K562 (cell line): ENCODE measurements around the gene IL27RA. TPM values are rescaled to one million over a fixed set of nuclear protein-coding genes. Genes with fewer than 3 reads are reported as not detected.

Source experiments
- EP300 ChIP-seq: IDR thresholded peaks from 2 replicates; pipeline ENCODE4 v1.6.1; 2012; ENCODE audit warnings: low read length, improper control_type of control experiment
- FOXJ3 ChIP-seq: sonication (generic); formaldehyde crosslinking; IDR thresholded peaks from 2 replicates; pipeline ENCODE4 v1.4.0; 2020; ENCODE audit warnings: mild to moderate bottlenecking, missing genetic modification reagents
- FOXK2 ChIP-seq, 2 experiments: fragments of 450-650 bp; IDR thresholded peaks in 1 of 2; conservative IDR thresholded peaks in 1 of 2; 2 replicates each; pipeline ENCODE4 v1.6.1; 2016; ENCODE audit warnings: low read depth in 2 of 2, mild to moderate bottlenecking in 1 of 2
- KAT2B ChIP-seq: IDR thresholded peaks from one replicate; pipeline ENCODE4 v1.6.1; 2012; ENCODE audit warnings: low read depth, mild to moderate bottlenecking, control low read depth, inconsistent platforms, low read length, moderate library complexity
- KLF16 ChIP-seq: IDR thresholded peaks from 2 replicates; pipeline ENCODE4 v1.6.1; 2016; ENCODE audit warnings: antibody characterized with exemption
- LEF1 ChIP-seq: fragments of 450-650 bp; IDR thresholded peaks from 2 replicates; pipeline ENCODE4 v1.6.1; 2016; ENCODE audit warnings: mild to moderate bottlenecking
- MAFK ChIP-seq: IDR thresholded peaks from 2 replicates; pipeline ENCODE4 v1.6.1; 2011; ENCODE audit warnings: low read length, improper control_type of control experiment
- NFE2L1 ChIP-seq: fragments of 450-650 bp; IDR thresholded peaks from 2 replicates; pipeline ENCODE4 v1.6.1; 2016; ENCODE audit warnings: missing genetic modification characterization, low read depth, mild to moderate bottlenecking, missing compliant biosample characterization, moderate library complexity, borderline replicate concordance
- NRF1 ChIP-seq, 2 experiments: fragments of 450-650 bp; IDR thresholded peaks in 1 of 2; conservative IDR thresholded peaks in 1 of 2; 2 replicates each; pipeline ENCODE4 v1.6.1; 2014; ENCODE audit warnings: mild to moderate bottlenecking in 2 of 2
- SMARCC2 ChIP-seq: fragments of 450-650 bp; IDR thresholded peaks from 2 replicates; pipeline ENCODE4 v1.6.1; 2017; ENCODE audit warnings: antibody characterized with exemption, moderate library complexity, mild to moderate bottlenecking, low read depth
- SP1 ChIP-seq: sonication (generic); formaldehyde crosslinking; IDR thresholded peaks from 2 replicates; pipeline ENCODE4 v1.8.1; 2022; ENCODE audit warnings: mild to moderate bottlenecking, missing genetic modification reagents
- TCF7L2 ChIP-seq: fragments of 150-350 bp; IDR thresholded peaks from 2 replicates; pipeline ENCODE4 v1.6.1; 2016; ENCODE audit warnings: low read depth, mild to moderate bottlenecking, low read length, moderate library complexity
- ZKSCAN8 ChIP-seq: fragments of 200-800 bp; sonication (Bioruptor generic); IDR thresholded peaks from 2 replicates; pipeline ENCODE4 v1.6.1; 2016; ENCODE audit warnings: missing genetic modification characterization, missing compliant biosample characterization
- ZNF197 ChIP-seq: fragments of 200-800 bp; sonication (Bioruptor generic); IDR thresholded peaks from 2 replicates; pipeline ENCODE4 v1.6.1; 2016; ENCODE audit warnings: low read depth, missing genetic modification characterization, missing compliant biosample characterization
- ZNF263 ChIP-seq: sonication (generic); formaldehyde crosslinking; IDR thresholded peaks from 2 replicates; pipeline ENCODE4 v1.8.0; 2022; ENCODE audit warnings: mild to moderate bottlenecking, missing genetic modification reagents, borderline replicate concordance
- ZNF518B ChIP-seq: fragments of 250-450 bp; sonication (Bioruptor Pico); IDR thresholded peaks from 2 replicates; pipeline ENCODE4 v1.5.0; 2021; ENCODE audit warnings: mild to moderate bottlenecking, moderate library complexity
- ZNF586 ChIP-seq: fragments of 450-650 bp; formaldehyde crosslinking; conservative IDR thresholded peaks from 2 replicates; pipeline ENCODE4 v1.4.0; 2020; ENCODE audit warnings: mild to moderate bottlenecking, moderate library complexity
- polyA plus RNA-seq, 8 experiments: library from polyadenylated mRNA; depleted of rRNA in 4 of 8; stranded (reverse) in 5 of 8; unstranded in 3 of 8; fragments of >200 nt; fragmentation: Nextera tagmentation in 2 of 8; fragmentation: Illumina TruSeq in 1 of 8; extraction: Ambion mirVana in 2 of 8; extraction: Trizol in 1 of 8; gene quantifications; 2 replicates each; pipeline versions ENCODE4 v1.2.1 to v1.2.3, GENCODE V29; 2011 to 2014; ENCODE audit warnings: inconsistent platforms in 1 of 8, missing spikeins in 1 of 8
- total RNA-seq, 7 experiments: library from RNA; depleted of rRNA in 6 of 7; stranded (reverse); fragments of >200 nt in 6 of 7; fragmentation: Illumina TruSeq in 2 of 7; extraction: Trizol in 2 of 7; gene quantifications; 2 replicates each; pipeline versions ENCODE4 v1.2.1 to v1.2.3, GENCODE V29; 2011 to 2021; ENCODE audit warnings: low replicate concordance in 1 of 7
- TF ChIP-seq, protein P1 (sequence below): fragments of 200-800 bp; sonication (Bioruptor generic); IDR thresholded peaks from 2 replicates; pipeline ENCODE4 v1.6.1; 2016; ENCODE audit warnings: missing genetic modification characterization, missing compliant biosample characterization
- TF ChIP-seq, protein P2 (sequence below): sonication (generic); formaldehyde crosslinking; IDR thresholded peaks from 2 replicates; pipeline ENCODE4 v1.8.0; 2023; ENCODE audit warnings: mild to moderate bottlenecking, missing genetic modification reagents

Gene IL27RA
- total and polyA plus RNA-seq, 9 of the 15 experiments (the other 6 are each of a cell fraction or from before 2014, with no cell fraction given): 1.9 to 15.9 (median 12.0) TPM

DNA sequence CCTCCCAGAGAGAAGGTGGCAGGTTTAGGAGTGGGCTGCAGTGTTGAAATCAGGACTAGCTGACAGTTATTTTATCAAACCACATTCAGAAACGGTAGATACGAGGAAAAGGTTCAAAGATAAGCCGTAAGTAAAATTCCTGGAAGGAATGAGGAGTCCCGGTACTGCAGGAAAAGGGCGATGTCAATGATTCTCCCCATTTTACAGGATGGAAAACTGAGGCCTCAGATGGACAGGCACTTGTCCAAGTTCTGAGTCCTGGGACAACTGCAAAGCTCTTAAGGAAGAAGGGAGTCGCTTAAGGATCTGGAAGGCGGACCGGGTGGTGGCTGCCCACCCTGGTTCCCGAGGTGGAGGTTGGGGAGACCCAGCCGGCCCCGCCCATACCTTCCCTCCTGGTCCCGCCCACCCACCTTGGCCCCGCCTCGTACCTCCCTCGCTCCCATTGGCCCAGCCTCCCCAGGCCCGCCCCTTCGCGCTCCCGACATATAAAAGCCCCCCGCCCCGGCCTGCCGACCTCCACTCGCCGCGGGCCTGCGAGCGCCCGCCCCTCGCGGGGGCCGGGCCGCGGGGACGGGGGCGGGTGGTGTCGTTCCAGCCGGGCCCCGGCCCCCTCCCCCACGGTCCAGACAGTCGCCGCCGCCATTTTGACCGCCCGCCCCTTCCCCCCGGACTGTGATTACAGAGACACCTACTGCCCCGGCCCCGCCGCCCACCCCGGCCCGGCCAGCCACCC lies 26.0 kb upstream of the IL27RA start (continued):
- TF ChIP-seq, protein P1, sequence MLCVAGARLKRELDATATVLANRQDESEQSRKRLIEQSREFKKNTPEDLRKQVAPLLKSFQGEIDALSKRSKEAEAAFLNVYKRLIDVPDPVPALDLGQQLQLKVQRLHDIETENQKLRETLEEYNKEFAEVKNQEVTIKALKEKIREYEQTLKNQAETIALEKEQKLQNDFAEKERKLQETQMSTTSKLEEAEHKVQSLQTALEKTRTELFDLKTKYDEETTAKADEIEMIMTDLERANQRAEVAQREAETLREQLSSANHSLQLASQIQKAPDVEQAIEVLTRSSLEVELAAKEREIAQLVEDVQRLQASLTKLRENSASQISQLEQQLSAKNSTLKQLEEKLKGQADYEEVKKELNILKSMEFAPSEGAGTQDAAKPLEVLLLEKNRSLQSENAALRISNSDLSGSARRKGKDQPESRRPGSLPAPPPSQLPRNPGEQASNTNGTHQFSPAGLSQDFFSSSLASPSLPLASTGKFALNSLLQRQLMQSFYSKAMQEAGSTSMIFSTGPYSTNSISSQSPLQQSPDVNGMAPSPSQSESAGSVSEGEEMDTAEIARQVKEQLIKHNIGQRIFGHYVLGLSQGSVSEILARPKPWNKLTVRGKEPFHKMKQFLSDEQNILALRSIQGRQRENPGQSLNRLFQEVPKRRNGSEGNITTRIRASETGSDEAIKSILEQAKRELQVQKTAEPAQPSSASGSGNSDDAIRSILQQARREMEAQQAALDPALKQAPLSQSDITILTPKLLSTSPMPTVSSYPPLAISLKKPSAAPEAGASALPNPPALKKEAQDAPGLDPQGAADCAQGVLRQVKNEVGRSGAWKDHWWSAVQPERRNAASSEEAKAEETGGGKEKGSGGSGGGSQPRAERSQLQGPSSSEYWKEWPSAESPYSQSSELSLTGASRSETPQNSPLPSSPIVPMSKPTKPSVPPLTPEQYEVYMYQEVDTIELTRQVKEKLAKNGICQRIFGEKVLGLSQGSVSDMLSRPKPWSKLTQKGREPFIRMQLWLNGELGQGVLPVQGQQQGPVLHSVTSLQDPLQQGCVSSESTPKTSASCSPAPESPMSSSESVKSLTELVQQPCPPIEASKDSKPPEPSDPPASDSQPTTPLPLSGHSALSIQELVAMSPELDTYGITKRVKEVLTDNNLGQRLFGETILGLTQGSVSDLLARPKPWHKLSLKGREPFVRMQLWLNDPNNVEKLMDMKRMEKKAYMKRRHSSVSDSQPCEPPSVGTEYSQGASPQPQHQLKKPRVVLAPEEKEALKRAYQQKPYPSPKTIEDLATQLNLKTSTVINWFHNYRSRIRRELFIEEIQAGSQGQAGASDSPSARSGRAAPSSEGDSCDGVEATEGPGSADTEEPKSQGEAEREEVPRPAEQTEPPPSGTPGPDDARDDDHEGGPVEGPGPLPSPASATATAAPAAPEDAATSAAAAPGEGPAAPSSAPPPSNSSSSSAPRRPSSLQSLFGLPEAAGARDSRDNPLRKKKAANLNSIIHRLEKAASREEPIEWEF (CRISPR knock-in tag): no peak
- no peak for TF ChIP-seq FOXJ3
- TF ChIP-seq TCF7L2: no peak
- TF ChIP-seq NFE2L1: no peak
- no peak for TF ChIP-seq ZKSCAN8
- TF ChIP-seq, protein P2, sequence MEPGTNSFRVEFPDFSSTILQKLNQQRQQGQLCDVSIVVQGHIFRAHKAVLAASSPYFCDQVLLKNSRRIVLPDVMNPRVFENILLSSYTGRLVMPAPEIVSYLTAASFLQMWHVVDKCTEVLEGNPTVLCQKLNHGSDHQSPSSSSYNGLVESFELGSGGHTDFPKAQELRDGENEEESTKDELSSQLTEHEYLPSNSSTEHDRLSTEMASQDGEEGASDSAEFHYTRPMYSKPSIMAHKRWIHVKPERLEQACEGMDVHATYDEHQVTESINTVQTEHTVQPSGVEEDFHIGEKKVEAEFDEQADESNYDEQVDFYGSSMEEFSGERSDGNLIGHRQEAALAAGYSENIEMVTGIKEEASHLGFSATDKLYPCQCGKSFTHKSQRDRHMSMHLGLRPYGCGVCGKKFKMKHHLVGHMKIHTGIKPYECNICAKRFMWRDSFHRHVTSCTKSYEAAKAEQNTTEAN: peak; percentile 89
- TF ChIP-seq KAT2B: no peak
- no peak for TF ChIP-seq FOXK2 (conservative IDR thresholded peaks at IDR 0.05 in 1 of 2, IDR thresholded peaks at IDR 0.05 in 1 of 2; ENCODE audit: low read depth in 2 of 2)
- TF ChIP-seq ZNF518B (CRISPR knock-in tag): no peak
- TF ChIP-seq MAFK: no peak
- TF ChIP-seq EP300: no peak
- peak; percentile 92 for TF ChIP-seq SP1 (CRISPR knock-in tag)
- no peak for TF ChIP-seq KLF16
- TF ChIP-seq ZNF197 (CRISPR knock-in tag): no peak
- TF ChIP-seq ZNF586 (CRISPR knock-in tag): no peak
- no peak for TF ChIP-seq SMARCC2
- peak; percentile 72 for TF ChIP-seq ZNF263 (CRISPR knock-in tag)
- TF ChIP-seq LEF1: peak; percentile 53; the same call in 1 of the 2 replicates
- TF ChIP-seq NRF1 (conservative IDR thresholded peaks at IDR 0.05 in 1 of 2, IDR thresholded peaks at IDR 0.05 in 1 of 2): no peak
